GM10847 (cell line): ENCODE measurements around the gene OXTR.

Experiments
- POLR2A ChIP-seq: IDR thresholded peaks from 2 replicates; pipeline ENCODE4 v1.6.1; 2011; ENCODE audit not compliant: insufficient read length; ENCODE audit errors: extremely low read depth

The OXTR gene

DNA sequence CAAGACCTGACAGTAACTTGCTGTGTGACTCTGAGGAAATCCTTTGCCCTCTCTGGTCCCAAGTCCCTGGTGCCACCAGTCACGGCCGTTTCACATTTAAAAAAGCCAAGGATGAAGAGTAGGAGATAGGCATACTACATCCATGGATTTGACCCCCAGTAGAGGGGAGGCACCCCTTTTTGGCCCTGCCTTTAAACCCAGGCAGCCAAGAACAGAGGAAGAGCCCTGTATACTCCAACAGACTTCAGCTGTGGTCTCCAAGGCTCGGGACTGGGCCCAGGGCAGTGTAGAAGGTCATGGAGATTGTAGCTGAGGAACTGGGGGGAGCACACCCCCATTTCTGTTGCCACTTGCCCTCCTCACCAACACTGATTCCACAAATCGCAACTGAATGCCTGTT lies 32.1 kb downstream of the OXTR start:
- TF ChIP-seq POLR2A: no peak

DNA sequence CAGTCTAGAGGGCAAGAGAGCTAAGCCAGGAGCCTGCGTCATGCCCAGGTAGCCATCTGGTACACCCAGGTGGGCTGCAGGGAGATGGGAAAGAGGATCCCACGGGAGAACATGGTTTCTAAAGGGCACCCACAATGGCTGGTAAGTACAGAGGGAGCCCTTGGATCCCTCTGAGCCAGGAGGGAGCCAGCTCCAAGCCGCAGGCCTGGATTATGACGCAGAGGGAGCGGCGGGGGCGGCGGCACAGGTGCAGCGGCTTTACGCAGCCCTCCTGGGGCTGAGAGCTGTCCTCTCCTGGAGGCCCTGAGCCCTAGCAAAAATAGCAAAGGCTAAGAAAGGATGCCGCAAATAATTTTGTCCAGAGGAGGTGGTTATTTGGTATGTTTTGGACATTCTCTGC lies 33.0 kb downstream of the OXTR start:
- TF ChIP-seq POLR2A: no peak

DNA sequence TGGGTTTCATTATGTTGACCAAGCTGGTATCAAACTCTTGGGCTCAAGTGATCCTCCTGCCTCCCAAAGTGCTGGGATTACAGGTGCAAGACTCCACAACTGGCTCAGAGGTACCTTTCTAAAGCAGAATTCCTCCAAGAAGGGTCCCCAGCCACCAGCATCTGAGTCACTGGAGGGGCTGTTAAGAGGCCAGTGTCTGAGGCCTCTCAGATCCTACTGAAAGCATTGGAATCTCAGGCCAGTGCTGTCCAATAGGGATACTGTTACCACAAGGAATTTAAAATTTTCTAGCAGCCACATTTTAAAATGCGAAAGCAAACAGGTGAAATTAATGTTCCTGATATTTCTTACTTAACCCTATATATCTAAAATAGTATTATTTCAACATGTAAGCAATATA lies 34.5 kb downstream of the OXTR start:
- no peak for TF ChIP-seq POLR2A

DNA sequence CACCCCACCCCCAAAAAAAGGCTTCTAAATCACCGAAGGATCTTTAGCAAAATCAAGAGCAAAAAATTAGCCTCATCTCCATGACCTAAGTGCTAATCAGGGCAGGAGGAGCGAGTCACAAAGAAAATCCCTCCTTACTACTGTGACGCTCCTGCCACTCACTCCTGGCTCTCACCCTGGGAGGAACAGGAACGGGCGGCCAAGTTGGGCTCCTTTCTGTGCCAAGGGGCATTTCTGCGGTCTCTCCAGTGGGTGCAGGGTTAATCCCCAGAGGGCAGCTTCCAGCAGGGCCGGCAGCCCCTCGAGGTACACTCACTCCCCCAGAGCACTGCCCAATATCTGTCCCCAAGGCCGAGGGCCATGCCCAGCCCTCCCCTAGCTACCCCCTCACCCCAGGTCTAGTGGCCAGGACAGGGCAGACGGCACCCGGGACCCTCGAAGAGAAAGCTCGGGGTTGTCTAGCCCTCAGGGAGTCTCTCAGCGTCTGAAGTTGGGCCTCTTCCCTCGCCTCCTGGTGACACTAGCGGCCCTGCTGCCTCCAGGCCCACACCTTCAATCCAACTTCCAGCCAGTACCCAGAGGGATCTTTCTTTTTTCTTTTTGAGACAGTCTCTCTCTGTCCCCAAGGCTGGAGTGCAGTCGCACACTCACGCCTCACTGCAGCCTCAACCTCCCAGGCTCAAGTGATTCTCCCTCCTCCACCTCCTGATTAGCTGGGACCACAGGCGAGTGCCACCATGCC lies 35.1 kb downstream of the OXTR start:
- TF ChIP-seq POLR2A: no peak

DNA sequence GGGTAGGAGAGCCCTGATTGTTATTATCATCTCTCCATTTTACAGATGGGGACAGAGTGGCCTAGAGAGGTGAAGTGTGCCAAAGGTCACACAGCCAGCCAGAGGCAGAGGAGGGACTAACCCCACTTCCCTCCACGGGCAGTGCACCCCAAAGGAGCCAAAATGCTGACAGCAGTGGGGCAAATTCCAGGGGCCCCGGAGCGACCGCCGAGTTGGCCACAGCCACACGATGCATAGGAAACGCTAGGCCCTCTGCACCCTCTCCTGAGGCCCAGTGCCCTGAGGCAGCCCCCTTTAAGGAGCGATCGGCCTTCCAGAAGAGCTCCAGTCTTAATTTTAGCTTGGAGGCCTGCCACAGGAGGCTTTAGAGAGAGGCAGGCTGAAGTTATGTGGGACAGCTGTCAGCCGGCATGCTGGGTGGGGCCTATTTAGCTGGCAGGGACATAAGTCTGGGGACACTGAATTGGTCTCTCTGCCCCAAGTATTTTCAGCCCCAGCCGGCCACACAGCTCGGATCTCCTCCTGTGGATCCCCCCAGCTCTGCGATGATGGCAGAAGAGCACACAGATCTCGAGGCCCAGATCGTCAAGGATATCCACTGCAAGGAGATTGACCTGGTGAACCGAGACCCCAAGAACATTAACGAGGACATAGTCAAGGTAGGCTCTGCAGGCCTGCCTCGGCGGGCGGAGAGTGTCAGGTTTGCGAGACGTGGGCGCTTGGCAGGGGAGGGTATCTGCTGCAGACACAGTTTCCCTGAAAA lies 35.9 kb downstream of the OXTR start, which contains the start of gene CAV3:
CAV3 (plus strand) TSS at position 471 of the 763 bp plus-strand sequence; CDS start at position 546, 75 bp downstream.
- no peak for TF ChIP-seq POLR2A

DNA sequence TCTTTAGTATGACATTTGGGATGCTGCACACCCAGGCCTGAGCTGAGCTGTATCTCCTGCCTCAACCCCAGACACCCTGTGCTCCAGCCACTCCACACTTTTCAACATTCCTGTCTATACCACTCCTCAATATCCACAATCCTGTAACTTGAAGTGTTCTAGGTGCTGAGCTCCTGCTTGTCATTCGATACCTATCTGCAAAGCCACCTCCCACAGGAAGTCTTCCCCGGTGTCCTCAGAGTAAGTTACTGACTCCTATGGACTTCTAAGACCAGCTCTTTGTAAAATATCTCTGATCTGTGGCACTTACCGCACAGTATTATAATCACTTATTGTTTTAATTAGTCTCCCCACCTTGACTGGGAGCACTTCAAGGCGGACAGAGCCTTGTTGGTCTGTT lies 37.0 kb downstream of the OXTR start:
- no peak for TF ChIP-seq POLR2A

DNA sequence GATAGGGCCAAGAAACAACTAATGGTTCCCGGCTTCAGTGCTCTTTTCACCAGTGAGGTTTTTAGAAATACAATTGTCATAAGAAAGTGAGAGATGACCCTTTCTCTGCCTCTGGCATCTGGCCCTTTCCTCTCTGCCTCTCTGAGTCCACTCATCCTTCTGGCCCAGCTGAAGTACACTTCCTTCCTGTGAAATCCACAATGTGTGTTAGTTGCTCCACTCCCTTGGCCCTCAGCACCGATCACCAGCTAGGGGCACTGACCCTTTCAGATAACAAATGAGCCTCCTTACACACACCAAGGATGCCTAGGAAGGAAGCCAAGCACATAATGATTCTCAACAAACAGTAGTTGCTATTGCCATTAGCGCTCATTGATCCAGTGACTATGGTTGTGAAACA lies 38.8 kb downstream of the OXTR start:
- no peak for TF ChIP-seq POLR2A

DNA sequence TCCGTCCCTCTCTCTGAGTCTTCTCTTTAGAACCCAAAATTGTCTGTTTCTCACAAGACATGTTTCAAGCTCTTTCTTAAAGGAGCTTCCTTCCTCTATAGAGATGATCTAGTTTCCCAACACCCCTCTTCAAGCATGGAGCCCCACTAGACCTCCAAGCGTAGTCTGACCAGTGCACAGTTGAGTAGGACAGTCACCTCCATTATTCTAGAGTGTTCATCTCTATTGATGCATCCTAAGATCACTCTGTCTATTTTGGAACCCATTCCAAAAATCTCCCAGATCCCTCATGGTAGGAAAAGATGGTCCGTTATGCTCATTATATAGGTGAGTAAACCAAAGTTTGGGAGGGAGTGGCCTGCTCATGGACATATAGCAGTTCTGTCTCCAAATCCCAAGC lies 39.9 kb downstream of the OXTR start:
- no peak for TF ChIP-seq POLR2A

DNA sequence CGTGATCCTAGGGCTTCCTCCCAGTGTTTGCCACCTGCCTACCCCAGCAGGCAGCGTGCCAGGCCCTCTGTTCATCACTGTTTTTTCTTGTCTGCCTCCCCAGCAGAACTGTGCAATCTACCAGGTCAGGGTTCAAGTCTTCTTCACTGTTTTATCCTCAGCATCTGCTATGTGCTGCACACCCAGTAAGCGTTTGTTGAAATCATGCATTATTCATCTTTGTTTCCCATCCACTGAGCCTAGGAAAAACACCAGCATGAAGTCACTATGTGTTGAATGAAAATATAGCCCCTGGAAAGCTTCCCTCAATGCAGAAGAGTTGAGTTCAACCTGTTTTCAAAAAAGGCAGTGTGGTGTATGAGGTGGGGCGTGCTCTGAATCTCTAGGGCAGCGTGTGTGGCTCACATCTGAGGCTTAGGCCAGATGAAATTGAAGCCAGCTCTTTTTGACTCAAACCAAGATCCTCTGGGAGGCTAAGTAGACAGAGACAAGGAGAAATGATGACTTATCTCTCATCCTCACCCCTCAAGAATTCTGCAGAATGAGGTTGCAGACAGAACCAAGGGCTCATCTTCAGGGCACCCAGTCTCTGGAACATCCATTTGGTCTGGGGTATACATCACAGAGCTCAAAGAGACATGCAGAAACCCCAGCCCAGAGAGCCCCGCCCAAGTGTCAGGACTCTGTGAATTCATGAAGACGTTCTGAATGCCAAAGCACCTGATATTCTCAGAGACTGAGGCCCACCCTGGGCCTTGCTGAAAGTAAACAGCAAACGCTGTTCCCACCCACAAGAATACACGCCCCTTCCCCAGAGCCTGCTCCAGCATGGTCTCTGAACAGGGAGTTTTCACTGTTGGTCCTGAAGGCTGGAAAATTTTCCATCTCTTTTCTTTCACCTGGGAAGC lies 41.6 kb downstream of the OXTR start:
- TF ChIP-seq POLR2A: no peak

DNA sequence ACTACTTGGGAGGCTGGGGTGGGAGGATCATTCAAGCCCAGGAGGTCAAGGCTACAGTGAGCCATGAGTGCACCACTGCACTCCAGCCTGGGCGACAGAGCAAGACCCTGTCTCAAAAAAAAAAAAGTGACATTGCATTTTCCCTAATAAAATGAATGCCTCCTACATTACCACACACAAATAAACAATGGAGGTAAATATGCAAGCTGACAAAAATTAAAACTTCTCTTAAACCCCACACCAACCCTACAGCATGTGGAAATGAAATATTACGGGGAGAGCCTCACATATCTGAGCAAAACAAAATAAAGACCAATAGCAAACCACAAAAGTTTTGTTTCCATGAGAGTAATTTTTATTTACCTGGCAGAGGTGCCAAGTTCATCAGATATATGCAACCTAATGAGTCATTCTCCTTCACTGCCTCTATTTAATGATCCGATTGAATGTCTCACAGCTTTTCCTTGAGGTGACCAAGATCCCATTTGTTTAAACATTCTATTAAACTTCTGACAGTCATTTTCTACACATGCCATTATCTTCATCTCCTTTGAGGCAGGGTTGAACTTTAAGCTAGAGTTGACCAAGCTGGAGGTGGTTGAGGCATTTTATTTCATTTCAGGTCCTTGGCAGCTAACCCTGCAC lies 45.2 kb downstream of the OXTR start:
- no peak for TF ChIP-seq POLR2A

DNA sequence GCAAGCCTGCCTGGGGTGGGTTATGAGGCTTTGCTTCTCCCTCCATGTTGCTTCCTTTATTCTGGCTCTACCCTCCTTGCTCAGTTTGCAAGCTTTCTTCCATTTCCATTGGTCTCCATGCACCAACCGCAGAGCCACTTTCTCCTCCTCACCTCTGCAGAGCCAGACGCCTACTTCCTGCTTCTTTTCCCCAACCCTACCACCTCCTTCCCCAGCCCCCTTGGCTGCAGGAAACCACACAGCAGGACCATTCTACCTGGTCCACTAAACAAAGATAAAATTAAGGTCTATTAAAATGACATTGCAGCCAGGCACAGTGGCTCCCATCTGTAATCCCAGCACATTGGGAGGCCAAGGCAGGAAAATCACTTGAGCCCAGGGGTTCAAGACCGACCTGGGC lies 45.8 kb downstream of the OXTR start:
- no peak for TF ChIP-seq POLR2A

DNA sequence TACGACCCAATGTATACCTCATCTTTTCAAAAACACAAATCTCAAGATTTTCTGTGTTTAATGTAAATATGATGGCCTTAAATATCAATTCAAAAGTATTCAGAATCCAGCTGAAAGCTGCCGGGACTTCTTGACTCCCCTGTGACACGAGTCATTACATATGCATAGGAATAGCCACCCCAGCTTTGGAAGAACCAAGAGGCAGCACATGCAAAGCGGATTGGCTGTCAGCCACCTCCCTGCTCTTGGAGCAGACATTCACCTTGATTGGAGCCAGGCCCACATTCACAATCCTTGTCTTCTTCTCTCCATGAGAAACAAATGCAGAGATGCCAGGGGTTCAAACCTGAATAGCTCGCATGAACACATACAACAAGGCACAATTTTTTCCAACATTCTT lies 46.6 kb downstream of the OXTR start:
- TF ChIP-seq POLR2A: no peak

DNA sequence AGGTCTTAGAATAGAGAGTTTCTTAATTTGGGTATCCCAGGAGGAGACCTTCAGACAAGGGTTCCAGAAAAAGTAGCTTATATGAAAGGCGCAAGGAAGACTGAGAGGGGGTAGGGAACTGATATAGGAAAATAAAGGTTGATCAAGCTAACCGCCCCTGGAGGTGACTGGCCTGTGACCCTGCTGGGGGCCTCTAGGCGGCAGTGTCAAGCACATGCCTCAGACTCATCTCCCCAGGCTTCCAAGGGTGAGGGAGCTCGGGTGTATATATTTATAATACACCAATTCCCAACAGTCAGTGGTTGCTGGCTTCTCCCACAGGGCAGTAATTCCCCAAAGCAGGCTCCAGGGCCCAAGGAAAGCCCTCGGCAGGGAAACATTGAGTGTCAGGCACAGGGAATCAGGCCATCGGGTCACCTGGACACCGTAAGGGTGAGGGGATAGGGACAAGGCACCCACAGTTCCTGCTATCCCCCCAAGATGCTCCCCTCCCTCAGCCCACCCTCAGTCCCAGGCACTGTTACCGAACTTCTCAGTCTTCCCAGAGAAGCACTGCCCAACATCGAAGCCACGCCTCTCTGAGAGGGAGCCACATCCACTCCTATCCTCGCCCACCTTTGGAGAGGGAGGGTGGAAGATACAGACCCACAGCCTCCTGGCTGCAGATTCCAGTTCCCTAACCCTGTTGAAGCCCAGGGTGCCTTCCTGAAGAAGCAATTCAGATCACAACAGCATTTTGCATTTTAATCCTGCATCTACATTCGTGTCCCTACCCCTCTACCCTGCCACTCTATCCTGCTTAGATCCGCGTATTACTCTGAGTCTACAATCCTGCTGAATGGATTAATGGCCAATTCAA lies 55.3 kb downstream of the OXTR start:
- TF ChIP-seq POLR2A: no peak

DNA sequence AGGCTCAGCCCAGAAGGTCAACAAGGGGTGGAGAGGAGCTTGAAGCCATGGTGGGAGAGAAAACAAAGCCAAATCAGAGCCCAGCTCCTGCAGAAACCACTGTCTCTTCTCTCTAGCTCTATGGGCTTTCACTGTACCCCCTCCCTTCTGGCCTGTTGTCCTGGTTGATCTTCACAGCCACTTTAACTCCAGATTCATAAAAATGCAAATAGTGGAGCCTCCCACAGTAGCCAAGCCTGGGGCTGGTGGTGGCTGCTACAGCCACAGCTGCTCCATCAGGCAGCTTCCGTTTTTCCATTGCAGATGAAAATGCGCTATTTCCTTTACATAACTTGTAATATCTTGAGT lies 56.5 kb downstream of the OXTR start:
- no peak for TF ChIP-seq POLR2A

DNA sequence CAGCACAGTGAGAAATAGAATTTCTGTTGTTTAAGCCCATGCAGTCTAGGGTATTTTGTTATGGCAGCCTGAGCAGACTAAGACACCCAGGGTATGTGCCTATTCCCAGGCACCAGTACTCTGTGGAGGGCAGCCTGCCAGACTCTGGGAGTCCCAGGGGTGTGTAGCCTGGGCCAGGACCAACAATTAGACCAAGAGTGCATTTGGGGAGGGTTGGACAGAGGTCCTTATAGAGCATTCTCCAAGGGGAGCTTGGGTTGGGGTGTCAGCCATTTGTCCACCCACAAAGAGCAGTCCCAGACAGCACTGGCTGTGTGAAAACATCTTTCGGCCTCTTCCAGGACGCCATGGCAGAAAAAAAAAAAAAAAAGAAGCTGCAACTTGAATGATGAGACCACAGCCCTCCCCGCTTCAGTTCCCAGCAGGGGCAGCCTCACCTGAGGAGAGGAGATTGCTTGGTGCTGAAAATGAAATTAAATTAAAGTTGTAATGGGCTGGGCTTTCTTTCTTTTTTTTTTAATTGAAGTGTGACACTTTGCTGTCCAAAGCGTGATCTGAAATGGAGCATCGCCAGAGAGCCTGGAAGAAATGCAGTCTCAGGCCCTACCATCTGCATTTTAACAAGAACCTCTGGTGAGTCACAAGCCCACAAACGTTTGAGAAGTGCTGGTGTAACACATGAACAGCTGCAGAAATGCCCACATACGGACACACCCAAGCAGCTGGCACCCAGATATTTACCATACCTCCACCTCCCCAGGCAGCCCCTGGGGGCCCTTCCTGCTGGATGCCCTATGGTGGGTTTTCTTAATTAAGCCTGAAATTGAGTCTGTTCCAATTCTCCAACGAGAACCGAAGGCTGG lies 57.1 kb downstream of the OXTR start:
- TF ChIP-seq POLR2A: no peak
